Measurements from ENCODE around the gene XKR3.
"Not testable (repeated sequence)": the region's sequence is repeated elsewhere in the genome, so short reads cannot be mapped to it uniquely, and the experiment has no call there.

The XKR3 gene

GRCh38 chr22:16824716-16825687, at the start of gene XKR3:
XKR3 (minus strand) TSS chr22:16825411; CDS start chr22:16808073, 17,338 bp downstream.
- DNase-seq (ENCODE audit: low read depth): no peak

GRCh38 chr22:16869640-16870039, 44.4 kb upstream of the XKR3 start:
- DNase-seq (ENCODE audit: low read depth): not testable (repeated sequence)

GRCh38 chr22:16866167-16866566, 41.0 kb upstream of the XKR3 start:
- no peak for DNase-seq (ENCODE audit: low read depth)

- DNase-seq (ENCODE audit: low read depth): not testable (repeated sequence)
Measured at GRCh38 chr22:16856851-16857250, 31.6 kb upstream of the XKR3 start.

GRCh38 chr22:16854631-16855030, 29.4 kb upstream of the XKR3 start:
- DNase-seq (ENCODE audit: low read depth): no peak

- DNase-seq (ENCODE audit: low read depth): not testable (repeated sequence)
Measured at GRCh38 chr22:16851268-16851996, 26.2 kb upstream of the XKR3 start.

GRCh38 chr22:16847271-16847670, 22.1 kb upstream of the XKR3 start:
- DNase-seq (ENCODE audit: low read depth): no peak

- DNase-seq (ENCODE audit: low read depth): no peak
Measured at GRCh38 chr22:16845881-16846280, 20.7 kb upstream of the XKR3 start.

- DNase-seq (ENCODE audit: low read depth): no peak
Measured at GRCh38 chr22:16845465-16845864, 20.3 kb upstream of the XKR3 start.

- no peak for DNase-seq (ENCODE audit: low read depth)
Measured at GRCh38 chr22:16844529-16844928, 19.3 kb upstream of the XKR3 start.

- no peak for DNase-seq (ENCODE audit: low read depth)
Measured at GRCh38 chr22:16838073-16838472, 12.9 kb upstream of the XKR3 start.

GRCh38 chr22:16834971-16835370, 9.8 kb upstream of the XKR3 start:
- DNase-seq (ENCODE audit: low read depth): no peak

GRCh38 chr22:16831257-16831656, 6.0 kb upstream of the XKR3 start:
- no peak for DNase-seq (ENCODE audit: low read depth)

GRCh38 chr22:16829985-16830384, 4.8 kb upstream of the XKR3 start:
- no peak for DNase-seq (ENCODE audit: low read depth)

- DNase-seq (ENCODE audit: low read depth): no peak
Measured at GRCh38 chr22:16828876-16829275, 3.7 kb upstream of the XKR3 start.

GRCh38 chr22:16827506-16827905, 2.3 kb upstream of the XKR3 start:
- no peak for DNase-seq (ENCODE audit: low read depth)

- no peak for DNase-seq (ENCODE audit: low read depth)
Measured at GRCh38 chr22:16819249-16819648, 6.0 kb downstream of the XKR3 start.

GRCh38 chr22:16818538-16818937, 6.7 kb downstream of the XKR3 start:
- DNase-seq (ENCODE audit: low read depth): no peak

GRCh38 chr22:16815073-16815472, 10.1 kb downstream of the XKR3 start:
- no peak for DNase-seq (ENCODE audit: low read depth)

GRCh38 chr22:16810188-16810802, 14.9 kb downstream of the XKR3 start:
- no peak for DNase-seq (ENCODE audit: low read depth)

- DNase-seq (ENCODE audit: low read depth): no peak
Measured at GRCh38 chr22:16808744-16809143, 16.5 kb downstream of the XKR3 start.

GRCh38 chr22:16807109-16807508, 18.1 kb downstream of the XKR3 start:
- no peak for DNase-seq (ENCODE audit: low read depth)

GRCh38 chr22:16806401-16806800, 18.8 kb downstream of the XKR3 start:
- DNase-seq (ENCODE audit: low read depth): no peak

Measured in stimulated activated CD8-positive, alpha-beta memory T cell treated with anti-CD3 and anti-CD28 coated beads, Interleukin-15, amount 100 ng/mL, for 24 hours (primary cell).